GM23338 (cell line): ENCODE measurements around the gene MAP4K3.

ENCODE experiments used
- CREB1 ChIP-seq: fragments of 250-450 bp; sonication (Bioruptor Pico); IDR thresholded peaks from 2 replicates; pipeline ENCODE4 v1.5.0; 2020; ENCODE audit warnings: low read depth, mild to moderate bottlenecking, moderate library complexity
- CTCF ChIP-seq, 2 experiments: fragments of 200-600 bp in 1 of 2; sonication (generic) in 1 of 2; conservative IDR thresholded peaks; 2 replicates each; pipeline versions ENCODE4 v1.5.1 to v1.6.1; 2016 to 2017; ENCODE audit warnings: antibody characterized with exemption in 2 of 2, low read depth in 2 of 2, mild to moderate bottlenecking in 2 of 2, moderate library complexity in 1 of 2
- EZH2 ChIP-seq: fragments of 200-600 bp; sonication (generic); IDR thresholded peaks from one replicate; pipeline ENCODE4 v1.8.0; 2017; ENCODE audit warnings: antibody characterized with exemption, mild to moderate bottlenecking, low read depth; ENCODE audit not compliant: unreplicated experiment
- EZH2phosphoT487 ChIP-seq: fragments of 200-600 bp; sonication (generic); IDR thresholded peaks from one replicate; pipeline ENCODE4 v1.8.1; 2018; ENCODE audit warnings: antibody characterized with exemption; ENCODE audit not compliant: unreplicated experiment
- JUNB ChIP-seq: IDR thresholded peaks from one replicate; pipeline ENCODE4 v1.6.1; 2016; ENCODE audit warnings: antibody characterized with exemption; ENCODE audit not compliant: unreplicated experiment
- NANOG ChIP-seq: IDR thresholded peaks from 2 replicates; pipeline ENCODE4 v1.6.1; 2016; ENCODE audit warnings: antibody characterized with exemption, borderline replicate concordance
- POLR2AphosphoS5 ChIP-seq: IDR thresholded peaks from 2 replicates; pipeline ENCODE4 v1.6.1; 2016; ENCODE audit warnings: antibody characterized with exemption, low read depth
- REST ChIP-seq: IDR thresholded peaks from one replicate; pipeline ENCODE4 v1.6.1; 2018; ENCODE audit warnings: antibody characterized with exemption; ENCODE audit not compliant: unreplicated experiment
- STAT1 ChIP-seq: IDR thresholded peaks from one replicate; pipeline ENCODE4 v1.6.1; 2016; ENCODE audit warnings: antibody characterized with exemption; ENCODE audit not compliant: unreplicated experiment
- ZNF114 ChIP-seq: fragments of 250-450 bp; sonication (Bioruptor Pico); IDR thresholded peaks from 2 replicates; pipeline ENCODE4 v1.5.0; 2020; ENCODE audit warnings: mild to moderate bottlenecking, moderate library complexity
- ZNF331 ChIP-seq: fragments of 250-450 bp; sonication (Bioruptor Pico); IDR thresholded peaks from 2 replicates; pipeline ENCODE4 v1.5.0; 2020; ENCODE audit warnings: low read depth, mild to moderate bottlenecking, moderate library complexity
- ZNF462 ChIP-seq: fragments of 250-450 bp; sonication (Bioruptor Pico); IDR thresholded peaks from 2 replicates; pipeline ENCODE4 v1.5.0; 2020; ENCODE audit warnings: mild to moderate bottlenecking, moderate library complexity
- TF ChIP-seq, protein P1 (sequence below): IDR thresholded peaks from 2 replicates; pipeline ENCODE4 v1.6.1; 2016; ENCODE audit warnings: antibody characterized with exemption

GRCh38 chr2:39399570-39399969, 37.5 kb downstream of the MAP4K3 start:
- no peak for TF ChIP-seq CTCF (conservative IDR thresholded peaks at IDR 0.05; ENCODE audit: low read depth in 2 of 2)
- TF ChIP-seq JUNB: no peak
- no peak for TF ChIP-seq REST
- TF ChIP-seq EZH2phosphoT487: no peak
- TF ChIP-seq ZNF331: no peak
- TF ChIP-seq POLR2AphosphoS5: no peak
- TF ChIP-seq CREB1 (CRISPR knock-in tag): no peak
- no peak for TF ChIP-seq EZH2
- TF ChIP-seq STAT1: no peak
- TF ChIP-seq ZNF114: no peak
- no peak for TF ChIP-seq NANOG
- TF ChIP-seq ZNF462 (CRISPR knock-in tag): no peak
- TF ChIP-seq, protein P1, sequence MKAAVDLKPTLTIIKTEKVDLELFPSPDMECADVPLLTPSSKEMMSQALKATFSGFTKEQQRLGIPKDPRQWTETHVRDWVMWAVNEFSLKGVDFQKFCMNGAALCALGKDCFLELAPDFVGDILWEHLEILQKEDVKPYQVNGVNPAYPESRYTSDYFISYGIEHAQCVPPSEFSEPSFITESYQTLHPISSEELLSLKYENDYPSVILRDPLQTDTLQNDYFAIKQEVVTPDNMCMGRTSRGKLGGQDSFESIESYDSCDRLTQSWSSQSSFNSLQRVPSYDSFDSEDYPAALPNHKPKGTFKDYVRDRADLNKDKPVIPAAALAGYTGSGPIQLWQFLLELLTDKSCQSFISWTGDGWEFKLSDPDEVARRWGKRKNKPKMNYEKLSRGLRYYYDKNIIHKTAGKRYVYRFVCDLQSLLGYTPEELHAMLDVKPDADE: no peak
